Activated B cell treated with CpG ODN at 0.5 μM for 24 hours (primary cell): ENCODE results near the gene FANCC. TPM values are rescaled to one million over a fixed set of nuclear protein-coding genes. Genes with fewer than 3 reads are reported as not detected.

Experiments used
- ATAC-seq: fragments of 200-7000 bp; cut with Tn5 transposase; one replicate; pipeline ENCODE4 v1.10.0; 2021; ENCODE audit warnings: low read depth, mild to moderate bottlenecking, moderate library complexity
- CTCF ChIA-PET: fragments of 350-600 bp; sonication (Branson Sonifier 250); formaldehyde crosslinking; loops from one replicate; lab custom pipeline; 2021; ENCODE audit warnings: antibody characterized with exemption; lab: Charles Lee
- POLR2A ChIA-PET: fragments of 350-600 bp; sonication (Branson Sonifier 250); formaldehyde crosslinking; loops from one replicate; lab custom pipeline; 2021; ENCODE audit warnings: antibody characterized with exemption; lab: Charles Lee
- DNase-seq: peaks from one replicate; pipeline ENCODE4 v3.0.0; 2022
- H3K27ac Mint-ChIP-seq: one replicate; pipeline ENCODE4 v1.8.0; 2020; ENCODE audit warnings: mixed read lengths
- H3K27me3 Mint-ChIP-seq: one replicate; pipeline ENCODE4 v1.8.0; 2021; ENCODE audit warnings: mixed read lengths
- H3K36me3 Mint-ChIP-seq: one replicate; pipeline ENCODE4 v1.8.0; 2021; ENCODE audit warnings: low read depth, mixed read lengths
- H3K4me1 Mint-ChIP-seq: one replicate; pipeline ENCODE4 v1.8.0; 2021; ENCODE audit warnings: mixed read lengths
- H3K4me3 Mint-ChIP-seq: one replicate; pipeline ENCODE4 v1.8.0; 2020; ENCODE audit warnings: mild to moderate bottlenecking, mixed read lengths
- H3K9me3 Mint-ChIP-seq: one replicate; pipeline ENCODE4 v1.8.0; 2020; ENCODE audit warnings: mixed read lengths
- intact Hi-C: fragments of 100-400 bp; cut with micrococcal nuclease; formaldehyde crosslinking; loops from one replicate; pipeline ENCODE4 v1.15.1; 2024
- total RNA-seq: library from RNA; stranded (reverse); gene quantifications from 2 replicates; pipeline ENCODE4 v1.2.3, GENCODE V29; 2022
- TF ChIP-seq, protein P1 (sequence below): fragments of 200-600 bp; IDR thresholded peaks from one replicate; pipeline ENCODE4 v1.8.0; 2022; ENCODE audit warnings: antibody characterized with exemption, mild to moderate bottlenecking

The FANCC gene
- total RNA-seq, 1 donor from 2014 or later, result 11.4 TPM

GRCh38 chr9:95218773-95219172, 98.7 kb downstream of the FANCC start:
- DNase-seq (no peak), ATAC-seq (no peak)
- TF ChIP-seq, protein P1, sequence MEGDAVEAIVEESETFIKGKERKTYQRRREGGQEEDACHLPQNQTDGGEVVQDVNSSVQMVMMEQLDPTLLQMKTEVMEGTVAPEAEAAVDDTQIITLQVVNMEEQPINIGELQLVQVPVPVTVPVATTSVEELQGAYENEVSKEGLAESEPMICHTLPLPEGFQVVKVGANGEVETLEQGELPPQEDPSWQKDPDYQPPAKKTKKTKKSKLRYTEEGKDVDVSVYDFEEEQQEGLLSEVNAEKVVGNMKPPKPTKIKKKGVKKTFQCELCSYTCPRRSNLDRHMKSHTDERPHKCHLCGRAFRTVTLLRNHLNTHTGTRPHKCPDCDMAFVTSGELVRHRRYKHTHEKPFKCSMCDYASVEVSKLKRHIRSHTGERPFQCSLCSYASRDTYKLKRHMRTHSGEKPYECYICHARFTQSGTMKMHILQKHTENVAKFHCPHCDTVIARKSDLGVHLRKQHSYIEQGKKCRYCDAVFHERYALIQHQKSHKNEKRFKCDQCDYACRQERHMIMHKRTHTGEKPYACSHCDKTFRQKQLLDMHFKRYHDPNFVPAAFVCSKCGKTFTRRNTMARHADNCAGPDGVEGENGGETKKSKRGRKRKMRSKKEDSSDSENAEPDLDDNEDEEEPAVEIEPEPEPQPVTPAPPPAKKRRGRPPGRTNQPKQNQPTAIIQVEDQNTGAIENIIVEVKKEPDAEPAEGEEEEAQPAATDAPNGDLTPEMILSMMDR, result no peak
- no peaks in the 10 kb centered on the region for H3K27me3 Mint-ChIP-seq
- H3K4me3 Mint-ChIP-seq, result no peak overlapping the region
- ChIA-PET CTCF (no interaction called here), POLR2A (no interaction called here)
- no peaks in the 10 kb centered on the region for H3K36me3 Mint-ChIP-seq
- H3K9me3 Mint-ChIP-seq, result no peaks in the 10 kb centered on the region
- H3K27ac Mint-ChIP-seq, result no peak overlapping the region
- H3K4me1 Mint-ChIP-seq, result peaks cover 36% of the 10 kb centered on the region
- intact Hi-C loops, result no loop called here

GRCh38 chr9:95217936-95218335, 99.6 kb downstream of the FANCC start:
- H3K4me3 Mint-ChIP-seq, result no peak overlapping the region
- TF ChIP-seq, protein P1, result no peak
- H3K27ac Mint-ChIP-seq, result no peak overlapping the region
- no peaks in the 10 kb centered on the region for H3K36me3 Mint-ChIP-seq
- ATAC-seq, result no peak
- H3K27me3 Mint-ChIP-seq, result no peaks in the 10 kb centered on the region
- intact Hi-C loops, result no loop called here
- CTCF ChIA-PET, result no interaction called here
- no peaks in the 10 kb centered on the region for H3K9me3 Mint-ChIP-seq
- POLR2A ChIA-PET, result no interaction called here
- no peak for DNase-seq
- peaks cover 36% of the 10 kb centered on the region for H3K4me1 Mint-ChIP-seq

GRCh38 chr9:95215336-95215898, 102.1 kb downstream of the FANCC start:
- ATAC-seq (no peak), DNase-seq (no peak)
- Mint-ChIP-seq H3K4me1 (peaks cover 36% of the 10 kb centered on the region), H3K36me3 (no peaks in the 10 kb centered on the region), H3K9me3 (no peaks in the 10 kb centered on the region), H3K4me3 (no peak overlapping the region), H3K27ac (no peak overlapping the region), H3K27me3 (no peaks in the 10 kb centered on the region)
- intact Hi-C loops, result no loop called here
- TF ChIP-seq, protein P1, result no peak
- CTCF ChIA-PET, result no interaction called here
- POLR2A ChIA-PET, result no interaction called here

- intact Hi-C loops, result no loop called here
- Mint-ChIP-seq H3K9me3 (no peaks in the 10 kb centered on the region), H3K4me3 (no peak overlapping the region), H3K27ac (no peak overlapping the region), H3K36me3 (no peaks in the 10 kb centered on the region), H3K4me1 (peaks cover 28% of the 10 kb centered on the region), H3K27me3 (no peaks in the 10 kb centered on the region)
- CTCF ChIA-PET, result no interaction called here
- POLR2A ChIA-PET, result no interaction called here
- ATAC-seq, result no peak
- no peak for DNase-seq
- TF ChIP-seq, protein P1, result no peak
These were observed 104.4 kb downstream of the FANCC start for GRCh38 chr9:95213117-95213516.

GRCh38 chr9:95211028-95211427, 106.5 kb downstream of the FANCC start:
- TF ChIP-seq, protein P1, result no peak
- no peak overlapping the region for H3K4me3 Mint-ChIP-seq
- DNase-seq (no peak), ATAC-seq (no peak)
- no peaks in the 10 kb centered on the region for H3K9me3 Mint-ChIP-seq
- peaks cover 11% of the 10 kb centered on the region for H3K4me1 Mint-ChIP-seq
- no peak overlapping the region for H3K27ac Mint-ChIP-seq
- POLR2A ChIA-PET, result interaction anchor here (0.6 kb wide), 1 partner anchor 75 kb away, joined by 6 read pairs; no protein-coding TSS in a partner anchor
- CTCF ChIA-PET, result no interaction called here
- H3K36me3 Mint-ChIP-seq, result no peaks in the 10 kb centered on the region
- intact Hi-C loops, result no loop called here
- no peaks in the 10 kb centered on the region for H3K27me3 Mint-ChIP-seq
